ENCODE measurements around the gene OTOG. TPM values are rescaled to one million over a fixed set of nuclear protein-coding genes. Genes with fewer than 3 reads are reported as not detected.

OTOG gene
- total and polyA plus RNA-seq, 2 of the 8 experiments (the other 6 are each of a cell fraction or from before 2014, with no cell fraction given), result 0.41 to 1.5 TPM

- TF ChIP-seq ASH2L (IDR thresholded peaks at IDR 0.05; ENCODE audit: low read length) (no peak), CTCF (IDR thresholded peaks at IDR 0.05; ENCODE audit: control extremely low read depth in 1 of 3, insufficient read depth in 1 of 3, low read depth in 1 of 3, low read length in 3 of 3) (no peak), EP300 (IDR thresholded peaks at IDR 0.05; ENCODE audit: borderline replicate concordance in 1 of 2, low read depth in 2 of 2, low read length in 2 of 2) (no peak)
Observed at GRCh38 chr11:17532784-17533183, 14.3 kb upstream of the OTOG start (continued).
